Measurements from ENCODE around the gene TMED10. TPM values are rescaled to one million over a fixed set of nuclear protein-coding genes. Genes with fewer than 3 reads are reported as not detected.
"Not testable (repeated sequence)": the region's sequence is repeated elsewhere in the genome, so short reads cannot be mapped to it uniquely, and the experiment has no call there.

The TMED10 gene
- polyA plus RNA-seq, 4 donors, result 230 to 268 (median 246) TPM

GRCh38 chr14:75196064-75196463 lies 19.7 kb upstream of the TMED10 start:
- no peak for DNase-seq (ENCODE audit: low read depth in 4 of 4, low spot score in 2 of 4)

- DNase-seq (ENCODE audit: low read depth in 4 of 4, low spot score in 2 of 4), result no peak
Observed at GRCh38 chr14:75191100-75191499, 14.7 kb upstream of the TMED10 start.

DNA sequence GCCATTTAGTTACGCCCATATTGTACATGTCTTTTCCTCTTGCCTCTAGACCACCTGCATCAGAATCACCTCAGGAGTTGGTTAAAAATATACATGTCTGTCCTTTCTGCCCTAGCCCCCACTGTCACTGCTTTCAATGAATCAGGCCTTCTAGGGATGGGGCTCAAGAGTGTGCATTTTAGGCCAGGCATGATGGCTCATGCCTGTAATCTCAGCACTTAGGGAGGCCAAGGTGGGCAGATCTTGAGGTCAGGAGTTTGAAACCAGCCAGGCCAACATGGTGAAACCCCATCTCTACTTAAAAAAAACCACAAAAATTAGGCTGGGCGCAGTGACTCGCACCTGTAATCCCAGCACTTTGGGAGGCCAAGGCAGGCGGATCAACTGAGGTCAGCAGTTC lies 13.6 kb upstream of the TMED10 start:
- DNase-seq (ENCODE audit: low read depth in 4 of 4, low spot score in 2 of 4), result no peak

DNA sequence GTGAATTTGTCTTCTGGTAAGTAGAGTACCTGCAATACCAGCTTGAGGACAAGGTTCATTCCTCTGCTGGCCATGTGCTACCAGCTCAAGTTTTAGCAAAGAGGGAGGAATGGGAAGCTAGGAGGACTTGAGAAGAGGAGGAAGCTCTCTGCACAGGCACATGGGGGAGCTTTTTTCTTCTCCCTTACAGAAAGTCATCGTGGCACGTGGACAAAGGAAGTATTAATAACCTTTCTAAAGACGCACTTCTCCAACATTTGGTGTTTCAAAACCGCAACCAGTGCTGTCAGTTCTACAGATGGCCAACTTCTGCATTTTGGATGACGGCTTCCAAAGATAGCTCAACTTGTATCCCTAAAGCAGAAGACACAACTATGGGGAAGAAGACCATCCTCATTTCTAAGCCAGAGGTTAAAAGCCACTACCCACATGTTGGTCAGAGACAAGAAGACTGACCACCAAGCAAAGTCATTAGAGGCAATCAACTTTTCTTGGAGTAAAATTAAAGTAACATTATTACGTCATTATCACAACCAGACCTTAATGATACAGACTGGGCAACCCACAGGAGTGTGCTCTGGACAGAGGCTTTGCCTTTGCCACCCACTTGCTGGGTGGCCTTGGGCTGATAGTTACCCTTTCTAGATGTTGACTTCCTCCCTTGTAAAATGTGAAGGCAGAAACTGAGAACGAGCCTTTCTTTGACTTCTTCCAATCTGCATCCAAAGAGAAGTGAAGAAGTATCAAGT lies 12.3 kb upstream of the TMED10 start:
- no peak for DNase-seq (ENCODE audit: low read depth in 4 of 4, low spot score in 2 of 4)

DNA sequence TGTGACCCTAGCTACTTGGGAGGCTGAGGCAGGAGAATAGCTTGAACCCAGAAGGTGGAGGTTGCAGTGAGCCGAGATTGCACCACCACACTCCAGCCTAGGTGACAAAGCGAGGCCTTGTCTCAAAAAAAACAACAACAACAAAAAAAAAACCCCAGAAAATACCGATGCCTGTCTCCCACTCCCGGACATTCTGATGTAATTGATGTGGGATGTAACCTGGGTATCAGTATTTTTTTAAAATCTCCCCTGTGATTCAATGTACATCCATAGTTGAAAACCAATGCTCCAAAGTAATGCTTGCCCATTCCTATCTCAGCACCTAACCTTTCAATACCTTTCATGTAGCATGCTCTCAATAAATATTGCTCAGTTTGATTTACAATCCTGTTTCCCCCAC lies 11.7 kb upstream of the TMED10 start:
- DNase-seq (ENCODE audit: low read depth in 4 of 4, low spot score in 2 of 4), result no peak

GRCh38 chr14:75186953-75187352 lies 10.5 kb upstream of the TMED10 start:
- DNase-seq (ENCODE audit: low read depth in 4 of 4, low spot score in 2 of 4), result no peak

GRCh38 chr14:75185251-75186040 lies 9.0 kb upstream of the TMED10 start:
- no peak for DNase-seq (ENCODE audit: low read depth in 4 of 4, low spot score in 2 of 4)

DNA sequence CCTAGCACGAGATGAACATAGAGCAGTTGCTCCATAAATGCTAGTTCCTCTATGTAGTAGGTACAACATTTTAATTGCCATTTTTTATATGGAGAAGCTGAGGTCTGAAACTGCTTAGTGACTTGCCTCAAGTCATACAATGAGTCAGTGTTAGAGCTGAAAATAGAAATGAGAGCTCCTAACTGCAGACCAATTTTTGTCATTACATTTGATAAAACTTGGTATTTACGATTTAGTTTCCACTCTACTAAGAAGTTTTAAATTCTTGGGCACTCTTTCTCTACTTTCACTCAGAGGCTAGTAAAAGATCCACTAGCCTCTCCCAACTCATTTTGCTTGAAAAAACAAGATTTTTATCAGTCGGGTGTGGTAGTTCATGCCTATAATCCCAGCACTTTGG lies 8.1 kb upstream of the TMED10 start:
- no peak for DNase-seq (ENCODE audit: low read depth in 4 of 4, low spot score in 2 of 4)

- no peak for DNase-seq (ENCODE audit: low read depth in 4 of 4, low spot score in 2 of 4)
Observed at GRCh38 chr14:75184039-75184438, 7.6 kb upstream of the TMED10 start.

DNA sequence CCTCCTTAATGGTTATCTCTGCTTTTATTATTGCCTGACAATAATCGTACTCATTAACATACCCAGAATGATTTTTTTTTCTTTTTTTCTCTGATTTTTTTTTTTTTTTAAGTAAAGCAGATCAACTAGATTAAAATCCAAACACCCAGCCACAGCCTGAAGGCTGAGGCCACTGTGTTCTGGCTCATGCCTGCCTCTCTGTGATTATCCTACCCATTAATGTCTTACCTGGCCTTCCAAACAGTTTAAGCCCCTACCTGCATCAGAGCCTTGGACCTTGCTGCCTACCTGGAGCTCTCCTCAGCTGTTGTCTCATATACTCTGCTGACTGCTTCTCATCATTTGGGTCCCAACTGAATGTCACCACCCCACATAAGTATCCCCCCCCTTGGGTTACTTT lies 6.8 kb upstream of the TMED10 start:
- no peak for DNase-seq (ENCODE audit: low read depth in 4 of 4, low spot score in 2 of 4)

- no peak for DNase-seq (ENCODE audit: low read depth in 4 of 4, low spot score in 2 of 4)
Observed at GRCh38 chr14:75182821-75183220, 6.4 kb upstream of the TMED10 start.

DNA sequence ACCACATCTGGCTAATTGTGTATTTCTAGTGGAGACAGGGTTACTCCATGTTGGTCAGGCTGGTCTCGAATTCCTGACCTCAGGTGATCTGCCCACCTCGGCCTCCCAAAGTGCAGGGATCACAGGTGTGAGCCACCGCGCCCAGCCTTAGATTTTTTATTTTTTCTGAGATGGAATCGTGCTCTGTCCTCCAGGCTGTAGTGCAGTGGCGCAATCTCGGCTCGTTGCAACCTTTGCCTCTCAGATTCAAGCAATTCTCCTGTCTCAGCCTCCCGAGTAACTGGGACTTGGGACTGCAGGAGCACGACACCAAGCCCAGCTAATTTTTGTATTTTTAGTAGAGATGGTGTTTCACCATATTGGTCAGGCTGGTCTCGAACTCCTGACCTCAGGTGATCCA lies 5.8 kb upstream of the TMED10 start:
- DNase-seq (ENCODE audit: low read depth in 4 of 4, low spot score in 2 of 4), result not testable (repeated sequence)

DNA sequence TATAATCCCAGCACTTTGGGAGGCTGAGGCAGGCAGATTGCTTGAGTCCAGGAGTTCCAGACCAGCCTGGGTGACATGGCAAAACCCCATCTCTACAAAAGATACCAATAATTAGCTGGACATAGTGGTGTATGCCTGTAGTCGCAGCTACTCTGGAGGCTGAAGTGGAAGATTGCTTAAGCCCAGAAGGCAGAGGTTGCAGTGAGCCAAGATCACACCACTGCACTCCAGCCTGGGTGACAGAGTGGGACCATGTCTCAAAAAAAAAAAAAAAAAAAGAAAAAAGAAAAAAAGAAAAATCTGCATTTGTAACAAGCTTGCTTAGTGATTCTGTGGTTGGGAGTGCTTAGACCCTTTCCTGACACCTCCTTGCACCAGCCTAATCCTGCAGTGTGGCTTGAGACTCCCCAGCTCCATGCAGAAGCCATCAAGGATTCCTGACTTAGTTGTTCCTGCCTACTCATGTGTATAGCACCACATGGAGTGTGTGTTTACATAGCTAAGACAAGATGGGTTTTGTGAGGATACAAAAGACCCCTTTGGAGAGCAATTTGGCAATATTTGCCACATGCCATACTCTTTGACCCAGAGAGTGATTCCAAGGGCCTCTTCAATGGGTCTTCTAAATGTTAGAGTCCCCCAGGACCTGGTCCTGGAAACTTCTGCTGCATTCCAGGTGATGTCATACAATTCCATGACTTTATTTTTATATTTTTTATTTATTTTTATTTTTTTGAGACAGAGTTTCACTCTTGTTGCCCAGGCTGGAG lies 5.1 kb upstream of the TMED10 start:
- no peak for DNase-seq (ENCODE audit: low read depth in 4 of 4, low spot score in 2 of 4)

DNA sequence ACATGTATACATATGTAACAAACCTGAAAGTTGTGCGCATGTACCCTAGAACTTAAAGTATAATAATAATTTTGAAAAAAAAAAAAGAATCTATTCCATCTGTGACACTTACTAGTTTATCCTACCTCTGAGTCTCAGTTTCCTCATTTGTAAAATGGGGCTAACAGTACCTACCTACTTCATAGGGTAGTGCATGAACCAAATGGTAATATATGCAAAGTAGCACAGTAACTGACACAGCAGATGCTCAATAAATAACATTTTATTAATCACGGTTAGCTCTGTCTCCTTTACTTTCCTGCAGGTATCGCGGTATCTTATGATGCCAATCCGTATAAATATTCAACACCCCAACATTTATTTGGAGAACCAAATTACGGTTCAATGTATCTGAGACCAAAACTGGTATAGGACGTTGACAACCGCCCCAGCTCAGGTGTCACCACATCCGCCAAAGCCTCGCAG lies 703 bp downstream of the TMED10 start:
- no peak for DNase-seq (ENCODE audit: low read depth in 4 of 4, low spot score in 2 of 4)

DNA sequence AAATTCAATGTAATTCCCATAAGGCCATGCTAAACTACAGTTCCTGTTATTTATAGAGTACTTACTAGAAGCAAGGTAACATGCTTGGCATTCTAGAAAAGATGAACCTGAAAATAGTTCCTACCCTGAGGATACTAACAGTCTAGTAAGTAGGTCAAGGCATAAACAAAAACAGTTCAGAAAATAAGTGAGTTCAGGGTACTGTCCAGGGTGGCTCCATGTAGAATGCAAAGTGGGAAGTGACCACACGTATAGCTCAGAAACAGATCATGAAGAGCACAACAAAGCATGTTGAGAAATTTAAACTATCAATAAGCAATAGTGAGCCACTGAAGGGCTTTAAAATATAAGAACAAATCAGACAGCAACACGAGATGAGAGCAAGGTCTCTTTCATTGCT lies 2.3 kb downstream of the TMED10 start:
- no peak for DNase-seq (ENCODE audit: low read depth in 4 of 4, low spot score in 2 of 4)

- no peak for DNase-seq (ENCODE audit: low read depth in 4 of 4, low spot score in 2 of 4)
Observed at GRCh38 chr14:75170772-75171171, 5.6 kb downstream of the TMED10 start.

- DNase-seq (ENCODE audit: low read depth in 4 of 4, low spot score in 2 of 4), result no peak
Observed at GRCh38 chr14:75168586-75169335, 7.7 kb downstream of the TMED10 start.

- no peak for DNase-seq (ENCODE audit: low read depth in 4 of 4, low spot score in 2 of 4)
Observed at GRCh38 chr14:75167325-75167724, 9.1 kb downstream of the TMED10 start.

DNA sequence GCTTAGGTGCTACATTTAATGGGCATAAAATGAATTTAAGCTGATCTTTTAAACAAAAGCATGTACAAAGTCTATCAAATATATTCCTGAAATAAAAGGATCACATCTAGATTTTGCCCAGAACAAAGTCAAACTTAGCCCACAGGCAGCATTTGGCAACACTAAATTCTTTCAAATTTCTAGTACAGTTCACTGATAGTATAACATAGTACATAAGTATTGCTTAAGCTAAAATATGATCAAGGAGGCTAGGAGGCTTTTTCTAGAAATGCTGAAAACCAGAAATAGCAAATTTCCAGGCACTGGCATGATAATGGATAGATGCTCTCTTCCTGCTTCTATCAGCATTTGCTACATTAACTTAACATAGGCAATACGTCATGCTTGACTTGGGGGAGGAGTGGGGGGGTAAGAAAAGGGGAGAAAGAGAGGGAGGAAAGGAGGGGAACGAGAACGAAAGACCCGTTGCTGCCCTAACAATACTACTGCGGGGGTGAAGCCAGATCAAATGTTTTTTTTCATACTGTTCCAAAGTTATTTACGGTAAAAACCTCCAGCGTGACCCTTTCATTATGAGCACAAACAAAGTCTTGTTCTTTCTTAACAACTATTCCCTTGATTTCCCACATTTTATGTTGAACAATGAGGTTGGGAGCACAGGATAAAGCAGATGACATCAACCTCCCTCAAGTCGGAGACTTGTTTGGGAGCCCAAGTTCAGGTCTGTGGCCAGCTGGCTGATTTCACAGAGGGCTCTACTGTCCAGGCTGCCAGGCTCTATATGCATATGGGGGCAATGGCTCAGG lies 10.6 kb downstream of the TMED10 start:
- DNase-seq (ENCODE audit: low read depth in 4 of 4, low spot score in 2 of 4), result no peak

GRCh38 chr14:75164809-75165208 lies 11.6 kb downstream of the TMED10 start:
- no peak for DNase-seq (ENCODE audit: low read depth in 4 of 4, low spot score in 2 of 4)

All from left renal cortex interstitium (tissue), 4 donors.